Sigmoid colon (tissue), 4 donors: ENCODE measurements around the gene KSR1.

Experiments used
- EP300 ChIP-seq, 4 donors: sonication (generic); formaldehyde crosslinking; IDR thresholded peaks; one replicate each; pipeline ENCODE4 v1.6.1; 2017; ENCODE audit warnings: antibody characterized with exemption in 4 of 4
- POLR2A ChIP-seq, 2 donors: fragments of 450-650 bp; IDR thresholded peaks; one replicate each; pipeline ENCODE4 v1.6.1; 2016; ENCODE audit warnings: antibody characterized with exemption in 2 of 2, mild to moderate bottlenecking in 2 of 2, moderate library complexity in 2 of 2
- POLR2AphosphoS5 ChIP-seq, 4 donors: sonication (generic); formaldehyde crosslinking; IDR thresholded peaks; one replicate each; pipeline ENCODE4 v1.6.1; 2017; ENCODE audit warnings: antibody characterized with exemption in 4 of 4
- TF ChIP-seq, protein P1 (sequence below), 4 experiments: fragments of 450-650 bp in 3 of 4; fragments of 200-600 bp in 1 of 4; IDR thresholded peaks; one replicate each; pipeline ENCODE4 v1.5.1; 2016 to 2019; ENCODE audit warnings: antibody characterized with exemption in 4 of 4, mild to moderate bottlenecking in 3 of 4, moderate library complexity in 2 of 4

- TF ChIP-seq, protein P1, sequence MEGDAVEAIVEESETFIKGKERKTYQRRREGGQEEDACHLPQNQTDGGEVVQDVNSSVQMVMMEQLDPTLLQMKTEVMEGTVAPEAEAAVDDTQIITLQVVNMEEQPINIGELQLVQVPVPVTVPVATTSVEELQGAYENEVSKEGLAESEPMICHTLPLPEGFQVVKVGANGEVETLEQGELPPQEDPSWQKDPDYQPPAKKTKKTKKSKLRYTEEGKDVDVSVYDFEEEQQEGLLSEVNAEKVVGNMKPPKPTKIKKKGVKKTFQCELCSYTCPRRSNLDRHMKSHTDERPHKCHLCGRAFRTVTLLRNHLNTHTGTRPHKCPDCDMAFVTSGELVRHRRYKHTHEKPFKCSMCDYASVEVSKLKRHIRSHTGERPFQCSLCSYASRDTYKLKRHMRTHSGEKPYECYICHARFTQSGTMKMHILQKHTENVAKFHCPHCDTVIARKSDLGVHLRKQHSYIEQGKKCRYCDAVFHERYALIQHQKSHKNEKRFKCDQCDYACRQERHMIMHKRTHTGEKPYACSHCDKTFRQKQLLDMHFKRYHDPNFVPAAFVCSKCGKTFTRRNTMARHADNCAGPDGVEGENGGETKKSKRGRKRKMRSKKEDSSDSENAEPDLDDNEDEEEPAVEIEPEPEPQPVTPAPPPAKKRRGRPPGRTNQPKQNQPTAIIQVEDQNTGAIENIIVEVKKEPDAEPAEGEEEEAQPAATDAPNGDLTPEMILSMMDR (IDR thresholded peaks at IDR 0.05), result no peak
- TF ChIP-seq POLR2A (IDR thresholded peaks at IDR 0.05), result no peak
- TF ChIP-seq EP300 (IDR thresholded peaks at IDR 0.05), result no peak
- no peak for TF ChIP-seq POLR2AphosphoS5 (IDR thresholded peaks at IDR 0.05)
Measured at GRCh38 chr17:27544350-27545131, 88.3 kb downstream of the KSR1 start.
